WERI-Rb-1 (cell line): ENCODE data around the gene CPOX.

ENCODE experiments used
- DNase-seq: peaks from one replicate; pipeline ENCODE4 v3.0.0-alpha.2; 2020
- H3K27ac ChIP-seq: fragments of 250-450 bp; sonication (Bioruptor Pico); 2 replicates; pipeline ENCODE4 v1.5.1; 2020; ENCODE audit warnings: mild to moderate bottlenecking, moderate library complexity
- H3K27me3 ChIP-seq: fragments of 250-450 bp; sonication (Bioruptor Pico); 2 replicates; pipeline ENCODE4 v1.5.1; 2021; ENCODE audit warnings: mild to moderate bottlenecking, low read depth, moderate library complexity; ENCODE audit not compliant: insufficient read depth, severe bottlenecking
- H3K36me3 ChIP-seq: fragments of 250-450 bp; sonication (Bioruptor Pico); 2 replicates; pipeline ENCODE4 v1.5.1; 2020; ENCODE audit warnings: mild to moderate bottlenecking, moderate library complexity
- H3K4me3 ChIP-seq: 2 replicates; pipeline ENCODE4 v1.5.1; 2011; ENCODE audit warnings: low read depth, mild to moderate bottlenecking, control low read depth, low read length
- H3K9me3 ChIP-seq: fragments of 250-450 bp; sonication (Bioruptor Pico); 2 replicates; pipeline ENCODE4 v1.5.1; 2021; ENCODE audit warnings: mild to moderate bottlenecking, moderate library complexity; ENCODE audit not compliant: severe bottlenecking
- CTCF ChIP-seq: IDR thresholded peaks from 2 replicates; pipeline ENCODE4 v1.5.1; 2011; ENCODE audit warnings: low read depth, mild to moderate bottlenecking, control low read depth, inconsistent platforms, low read length

Gene CPOX

DNA sequence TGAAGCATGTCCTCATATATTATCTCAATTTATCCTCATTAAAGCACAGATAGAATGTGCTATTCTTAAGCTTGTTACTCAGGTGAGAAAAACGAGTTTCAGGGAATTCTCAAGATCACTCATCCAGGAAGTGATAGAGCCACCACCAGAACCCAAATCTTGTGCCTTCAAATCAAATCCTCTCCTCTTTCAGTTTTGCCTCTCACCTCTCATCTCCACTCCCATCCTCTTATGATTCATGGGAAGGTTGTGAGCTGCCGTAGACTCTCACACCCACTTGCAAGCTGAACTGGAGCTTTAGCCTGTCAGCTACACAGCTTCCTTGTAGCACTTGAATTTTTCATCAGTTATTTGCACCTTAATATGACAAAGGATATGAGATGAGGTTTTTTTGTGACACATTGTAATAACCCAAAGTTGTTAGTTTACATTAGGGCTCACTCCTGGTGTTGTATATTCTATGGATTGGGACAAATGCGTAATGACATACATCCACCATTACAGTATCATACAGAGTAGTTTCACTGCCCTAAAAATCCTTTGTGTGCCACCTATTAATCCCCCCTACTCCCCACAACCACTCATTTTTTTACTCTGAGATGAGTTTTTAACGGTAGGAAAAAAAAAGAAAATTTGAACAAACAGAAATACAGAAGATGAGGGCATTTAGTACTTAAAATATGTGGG, 35.9 kb downstream of the CPOX start:
- no peak overlapping the region for H3K4me3 ChIP-seq
- H3K27ac ChIP-seq: no peak overlapping the region
- no peak for TF ChIP-seq CTCF

GRCh38 chr3:98556164-98557130, 37.0 kb downstream of the CPOX start:
- no peak overlapping the region for H3K4me3 ChIP-seq
- H3K27ac ChIP-seq: no peak overlapping the region
- no peaks in the 10 kb centered on the region for H3K36me3 ChIP-seq
- no peaks in the 10 kb centered on the region for H3K27me3 ChIP-seq
- no peak for DNase-seq
- TF ChIP-seq CTCF: no peak
- no peaks in the 10 kb centered on the region for H3K9me3 ChIP-seq

More for the DNA sequence above, 35.9 kb downstream of the CPOX start:
- Histone ChIP-seq H3K27me3 (no peaks in the 10 kb centered on the region), H3K9me3 (no peaks in the 10 kb centered on the region), H3K36me3 (no peaks in the 10 kb centered on the region)
- no peak for DNase-seq

DNA sequence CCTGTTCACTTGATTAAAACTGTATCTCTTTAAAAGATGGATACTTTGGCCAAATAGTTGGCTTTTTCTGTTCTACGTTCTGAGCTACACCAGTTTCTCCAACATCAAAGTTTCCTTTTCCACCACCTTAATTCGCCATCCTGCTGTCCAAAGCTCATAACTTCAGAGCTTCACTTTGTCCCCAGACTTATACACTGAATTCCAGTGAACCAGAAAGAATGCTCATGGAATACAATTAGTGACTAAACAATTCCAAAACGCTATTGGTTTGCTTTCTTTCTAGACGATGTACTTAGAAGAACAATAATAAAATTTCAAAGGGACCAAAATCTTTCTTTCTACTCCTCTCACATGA, 38.4 kb downstream of the CPOX start:
- Histone ChIP-seq H3K36me3 (no peaks in the 10 kb centered on the region), H3K27me3 (no peaks in the 10 kb centered on the region), H3K4me3 (no peak overlapping the region), H3K27ac (no peak overlapping the region), H3K9me3 (no peaks in the 10 kb centered on the region)
- TF ChIP-seq CTCF: no peak
- no peak for DNase-seq

DNA sequence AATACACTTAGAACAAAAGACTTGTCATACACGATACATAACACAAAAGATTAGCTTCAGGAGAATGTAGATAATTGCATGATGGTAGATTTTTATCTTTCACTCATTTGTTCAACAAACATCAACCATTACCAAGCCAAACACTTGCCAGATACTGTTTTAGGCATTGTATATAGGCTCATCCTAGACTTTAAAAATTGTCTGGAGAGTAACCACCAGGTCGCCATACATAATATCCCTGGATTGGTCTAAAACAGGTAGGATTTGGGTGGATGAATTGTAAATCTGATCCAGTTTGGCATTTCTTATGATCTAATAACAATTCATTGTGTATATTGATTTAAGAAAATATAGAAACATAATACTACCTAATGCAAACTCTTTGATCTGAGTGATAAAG, 38.8 kb downstream of the CPOX start:
- Histone ChIP-seq H3K27ac (no peak overlapping the region), H3K36me3 (no peaks in the 10 kb centered on the region), H3K4me3 (no peak overlapping the region), H3K9me3 (no peaks in the 10 kb centered on the region), H3K27me3 (no peaks in the 10 kb centered on the region)
- no peak for DNase-seq
- no peak for TF ChIP-seq CTCF

- Histone ChIP-seq H3K36me3 (no peaks in the 10 kb centered on the region), H3K9me3 (no peaks in the 10 kb centered on the region), H3K4me3 (no peak overlapping the region), H3K27ac (no peak overlapping the region), H3K27me3 (no peaks in the 10 kb centered on the region)
- no peak for DNase-seq
- no peak for TF ChIP-seq CTCF
Measured at GRCh38 chr3:98553753-98554152, 39.7 kb downstream of the CPOX start.
